Psoas muscle (tissue), 8 donors: ENCODE results near the gene TAPBPL. TPM values are rescaled to one million over a fixed set of nuclear protein-coding genes. Genes with fewer than 3 reads are reported as not detected.

ENCODE experiments used
- ATAC-seq, 4 donors: fragments of 200-7000 bp; cut with Tn5 transposase; one replicate each; pipeline ENCODE4 v1.9.1; 2020; ENCODE audit warnings: moderate library complexity in 3 of 4, mild to moderate bottlenecking in 2 of 4
- DNase-seq, 2 donors: peaks; one replicate each; pipeline ENCODE4 v3.0.0-alpha.2; 2020
- H3K27ac ChIP-seq: fragments of 200-600 bp; one replicate; pipeline ENCODE4 v1.8.0; 2022
- H3K27me3 ChIP-seq, 3 donors: fragments of 200-600 bp in 1 of 3; one replicate each; pipeline versions ENCODE4 v1.6.1 to v1.8.0; 2013 to 2022; ENCODE audit warnings: low read length in 2 of 3, mild to moderate bottlenecking in 2 of 3, moderate library complexity in 1 of 3; ENCODE audit not compliant: insufficient read depth in 3 of 3
- H3K36me3 ChIP-seq, 2 donors: fragments of 200-600 bp in 1 of 2; one replicate each; pipeline versions ENCODE4 v1.6.1 to v1.8.0; 2013 to 2022; ENCODE audit warnings: low read depth in 1 of 2, mild to moderate bottlenecking in 1 of 2, moderate library complexity in 1 of 2; ENCODE audit not compliant: insufficient read depth in 1 of 2
- H3K4me1 ChIP-seq: fragments of 200-600 bp; one replicate; pipeline ENCODE4 v1.8.0; 2022
- H3K4me3 ChIP-seq: fragments of 200-600 bp; one replicate; pipeline ENCODE4 v1.8.0; 2022; ENCODE audit warnings: mild to moderate bottlenecking
- H3K9me3 ChIP-seq: fragments of 200-600 bp; one replicate; pipeline ENCODE4 v1.8.0; 2022
- WGBS, 3 donors: extraction: QIAGEN DNeasy Blood & Tissue Kit; methylation state at CpG; one replicate each; pipeline versions ENCODE4 v1.1.6 to v1.1.7; 2013; 5-methylcytosine and 5-hydroxymethylcytosine counted together
- intact Hi-C, 2 donors: fragments of 100-400 bp; cut with DNase I; formaldehyde crosslinking; loops; one replicate each; pipeline versions ENCODE4 v1.11.0 to v1.14.2; 2022
- polyA plus RNA-seq, 3 donors: library from polyadenylated mRNA; stranded (reverse); fragments of 200-250 nt; gene quantifications; one replicate each; pipeline ENCODE4 v1.2.3, GENCODE V29; 2013
- total RNA-seq, 4 donors: library from RNA; stranded (reverse); fragmentation: NEBNext Ultra II Directional in 2 of 4; extraction: Animal tissue kit (Norgen Biotek cat#: 25700) in 2 of 4; gene quantifications; one replicate each; pipeline versions ENCODE4 v1.2.1 to v1.2.4, GENCODE V29; 2021 to 2023
- TF ChIP-seq, protein P1 (sequence below): fragments of 200-600 bp; IDR thresholded peaks from one replicate; pipeline ENCODE4 v1.8.0; 2022; ENCODE audit warnings: antibody characterized with exemption
- donor health status: healthy with polysubstance abuse.
- donor health status: DM: no; HTN: no; CAD: no; lungs with moderate emphysema.
- donor health status: Bipolar disorder and iron deficiency.
- donor health status: healthy.
- donor health status: DM: yes; HTN: yes; CAD: no.
- donor health status: DM: no; HTN: no; CAD: no.
- donor health status: DM: no; HTN: no; CAD: no.
- donor health status: DM: yes; HTN: yes; CAD: no.

The TAPBPL gene
- total and polyA plus RNA-seq, 7 donors: 4.6 to 11.3 (median 7.7) TPM

DNA sequence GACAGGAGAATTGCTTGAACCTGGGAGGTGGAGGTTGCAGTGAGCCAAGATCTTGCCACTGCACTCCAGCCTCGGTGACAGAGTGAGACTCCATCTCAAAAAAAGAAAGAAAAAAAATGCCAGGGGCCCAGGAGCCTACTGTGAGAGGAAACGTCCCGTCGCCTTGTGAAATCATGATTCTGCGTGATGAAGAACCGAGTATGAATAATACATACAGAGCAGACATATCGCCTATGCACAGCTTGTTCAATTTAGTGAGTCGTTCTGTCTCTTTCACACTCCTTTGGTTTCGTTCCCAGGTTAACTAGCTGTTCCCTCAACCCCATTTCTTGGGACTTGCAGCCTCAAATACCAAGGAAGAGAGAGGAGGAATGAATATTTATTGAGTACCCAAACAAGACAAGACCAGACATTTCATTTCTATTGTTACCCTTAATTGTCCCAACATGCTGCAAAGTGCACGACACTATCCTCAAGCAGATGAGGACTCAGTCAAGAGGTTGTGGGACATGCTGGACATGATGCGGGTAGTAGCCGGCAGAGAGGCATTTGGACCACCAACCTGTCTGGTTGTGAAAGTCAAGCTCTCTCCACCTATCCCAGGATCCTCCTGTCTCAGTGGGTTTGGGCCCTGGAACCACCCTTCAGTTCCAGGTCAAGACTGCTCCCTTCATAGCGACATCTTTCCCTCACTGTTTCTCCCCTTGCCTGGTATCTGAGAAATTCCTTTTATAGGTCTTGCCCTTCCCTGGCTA, 15.7 kb upstream of the TAPBPL start:
- 86 to 91% (median 89%) methylated on average over 13 of the region's 13 CpGs for WGBS, 3 donors
- TF ChIP-seq, protein P1, sequence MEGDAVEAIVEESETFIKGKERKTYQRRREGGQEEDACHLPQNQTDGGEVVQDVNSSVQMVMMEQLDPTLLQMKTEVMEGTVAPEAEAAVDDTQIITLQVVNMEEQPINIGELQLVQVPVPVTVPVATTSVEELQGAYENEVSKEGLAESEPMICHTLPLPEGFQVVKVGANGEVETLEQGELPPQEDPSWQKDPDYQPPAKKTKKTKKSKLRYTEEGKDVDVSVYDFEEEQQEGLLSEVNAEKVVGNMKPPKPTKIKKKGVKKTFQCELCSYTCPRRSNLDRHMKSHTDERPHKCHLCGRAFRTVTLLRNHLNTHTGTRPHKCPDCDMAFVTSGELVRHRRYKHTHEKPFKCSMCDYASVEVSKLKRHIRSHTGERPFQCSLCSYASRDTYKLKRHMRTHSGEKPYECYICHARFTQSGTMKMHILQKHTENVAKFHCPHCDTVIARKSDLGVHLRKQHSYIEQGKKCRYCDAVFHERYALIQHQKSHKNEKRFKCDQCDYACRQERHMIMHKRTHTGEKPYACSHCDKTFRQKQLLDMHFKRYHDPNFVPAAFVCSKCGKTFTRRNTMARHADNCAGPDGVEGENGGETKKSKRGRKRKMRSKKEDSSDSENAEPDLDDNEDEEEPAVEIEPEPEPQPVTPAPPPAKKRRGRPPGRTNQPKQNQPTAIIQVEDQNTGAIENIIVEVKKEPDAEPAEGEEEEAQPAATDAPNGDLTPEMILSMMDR: no peak
- Histone ChIP-seq H3K27me3 (no peaks in the 10 kb centered on the region), H3K4me1 (peaks cover 1% of the 10 kb centered on the region), H3K4me3 (no peak overlapping the region), H3K36me3 (peaks cover 0 to 11% of the 10 kb centered on the region in 2 donors), H3K9me3 (no peaks in the 10 kb centered on the region), H3K27ac (no peak overlapping the region)
- DNase-seq (no peak), ATAC-seq (no peak)
- intact Hi-C loops: no loop called here

DNA sequence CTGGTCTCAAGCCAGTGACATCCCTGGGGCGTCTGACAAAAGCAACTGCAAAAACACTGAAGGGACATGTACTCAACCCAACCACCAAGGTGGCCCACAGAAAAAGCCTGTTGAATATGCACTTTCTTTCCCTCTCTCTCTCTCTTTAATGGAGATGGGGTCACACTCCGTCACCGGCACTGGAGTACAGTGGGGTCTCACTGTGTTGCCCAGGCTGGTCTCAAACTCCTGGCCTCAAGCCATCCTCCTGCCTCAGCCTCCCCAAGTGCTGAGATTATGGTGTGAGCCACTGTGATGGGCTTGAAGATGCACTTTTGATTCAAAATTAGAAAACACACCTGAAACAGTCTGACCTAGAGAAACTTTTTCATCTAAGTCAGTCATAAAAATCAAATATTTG, 14.3 kb upstream of the TAPBPL start:
- DNase-seq (no peak), ATAC-seq (no peak)
- no peaks in the 10 kb centered on the region for H3K27me3 ChIP-seq
- intact Hi-C loops: no loop called here
- H3K4me1 ChIP-seq: no peaks in the 10 kb centered on the region
- H3K27ac ChIP-seq: no peak overlapping the region
- H3K36me3 ChIP-seq: peaks cover 0 to 19% of the 10 kb centered on the region in 2 donors
- 82 to 91% (median 88%) methylated on average over 3 of the region's 3 CpGs for WGBS, 3 donors
- H3K9me3 ChIP-seq: no peaks in the 10 kb centered on the region
- H3K4me3 ChIP-seq: no peak overlapping the region
- TF ChIP-seq, protein P1: no peak

DNA sequence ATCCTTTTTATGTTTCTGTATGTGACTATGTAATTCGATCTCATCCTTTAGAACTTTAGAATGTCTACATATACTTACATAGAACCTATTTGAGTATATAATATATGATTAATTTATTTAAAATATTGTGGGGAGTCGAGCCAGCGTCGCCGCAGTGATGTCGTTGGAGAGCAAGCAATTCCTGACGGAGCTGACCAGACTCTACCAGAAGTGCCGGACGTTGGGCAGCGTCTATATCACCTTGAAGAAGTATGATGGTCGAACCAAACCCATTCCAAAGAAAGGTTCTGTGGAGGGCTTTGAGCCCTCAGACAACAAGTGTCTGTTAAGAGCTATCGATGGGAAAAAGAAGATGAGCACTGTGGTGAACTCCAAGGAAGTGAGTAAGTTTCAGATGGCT, 13.5 kb upstream of the TAPBPL start:
- intact Hi-C loops: no loop called here
- peaks cover 0 to 23% of the 10 kb centered on the region in 2 donors for H3K36me3 ChIP-seq
- no peaks in the 10 kb centered on the region for H3K9me3 ChIP-seq
- 83 to 93% (median 90%) methylated on average over 12 of the region's 12 CpGs for WGBS, 3 donors
- no peaks in the 10 kb centered on the region for H3K4me1 ChIP-seq
- ATAC-seq (no peak), DNase-seq (no peak)
- TF ChIP-seq, protein P1: no peak
- no peak overlapping the region for H3K27ac ChIP-seq
- H3K27me3 ChIP-seq: no peaks in the 10 kb centered on the region
- no peak overlapping the region for H3K4me3 ChIP-seq

DNA sequence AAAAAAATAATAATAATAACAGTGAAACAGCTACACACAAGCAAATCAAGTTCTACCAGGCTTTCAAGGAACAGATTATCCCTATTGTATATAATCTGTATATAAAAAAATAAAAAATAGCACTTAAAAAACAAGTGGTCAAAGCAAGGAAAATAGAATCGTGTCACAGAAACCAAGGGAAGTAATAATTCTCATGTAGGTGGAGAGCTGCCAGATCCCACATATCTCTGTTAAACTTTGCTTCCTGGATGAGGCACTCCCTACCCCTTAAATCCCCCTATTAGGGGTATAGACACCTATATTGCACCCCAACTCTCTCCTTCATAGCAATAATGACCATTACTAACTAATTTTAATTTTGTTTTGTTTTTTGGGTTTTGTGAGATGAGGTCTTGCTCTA, 11.5 kb upstream of the TAPBPL start:
- intact Hi-C loops: no loop called here
- TF ChIP-seq, protein P1: no peak
- no peak overlapping the region for H3K27ac ChIP-seq
- H3K9me3 ChIP-seq: no peaks in the 10 kb centered on the region
- no peaks in the 10 kb centered on the region for H3K4me1 ChIP-seq
- H3K36me3 ChIP-seq: peaks cover 0 to 41% of the 10 kb centered on the region in 2 donors
- no peak for DNase-seq
- WGBS, 3 donors: 44 to 74% (median 64%) methylated on average over 1 of the region's 1 CpG
- H3K4me3 ChIP-seq: no peak overlapping the region
- no peaks in the 10 kb centered on the region for H3K27me3 ChIP-seq
- ATAC-seq: no peak

DNA sequence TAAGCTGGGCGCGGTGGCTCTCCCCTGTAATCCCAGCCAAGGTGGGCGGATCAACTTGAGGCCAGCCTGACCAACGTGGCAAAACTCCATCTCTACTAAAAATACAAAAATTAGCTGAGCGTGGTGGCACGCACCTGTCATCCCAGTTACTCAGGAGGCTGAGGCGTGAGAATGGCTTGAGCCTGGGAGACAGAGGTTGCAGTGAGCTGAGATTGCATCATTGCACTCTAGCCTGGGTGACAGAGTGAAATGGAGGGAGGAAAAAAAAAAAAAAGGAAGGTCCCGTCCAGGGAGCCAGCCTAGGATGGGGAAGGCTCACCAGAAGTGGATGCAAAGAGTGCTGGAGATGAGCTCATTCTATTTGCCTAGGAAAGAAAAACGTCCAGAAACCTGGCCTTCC, 9.0 kb upstream of the TAPBPL start:
- H3K4me3 ChIP-seq: no peak overlapping the region
- whole genome bisulfite sequencing, 3 donors: 71 to 90% (median 79%) methylated on average over 8 to 9 of the region's 9 CpGs
- peaks cover 0 to 64% of the 10 kb centered on the region in 2 donors for H3K36me3 ChIP-seq

More for the DNA sequence above, 9.0 kb upstream of the TAPBPL start:
- H3K27ac ChIP-seq: no peak overlapping the region
- intact Hi-C loops: no loop called here
- ATAC-seq (no peak), DNase-seq (no peak)
- H3K9me3 ChIP-seq: no peaks in the 10 kb centered on the region
- no peaks in the 10 kb centered on the region for H3K4me1 ChIP-seq
- TF ChIP-seq, protein P1: no peak
- H3K27me3 ChIP-seq: no peaks in the 10 kb centered on the region
